Nucleus accumbens (tissue), 56 donors: ENCODE data around the gene MMAA.
"Not testable (repeated sequence)": the region's sequence is repeated elsewhere in the genome, so short reads cannot be mapped to it uniquely, and the experiment has no call there.

Experiments used
- DNase-seq, 56 donors: peaks; one replicate each; lab custom pipeline; 2025; lab: John Stamatoyannopoulos, UW

The MMAA gene

GRCh38 chr4:145625677-145626622 lies 6.8 kb downstream of the MMAA start:
- no peak for DNase-seq

DNA sequence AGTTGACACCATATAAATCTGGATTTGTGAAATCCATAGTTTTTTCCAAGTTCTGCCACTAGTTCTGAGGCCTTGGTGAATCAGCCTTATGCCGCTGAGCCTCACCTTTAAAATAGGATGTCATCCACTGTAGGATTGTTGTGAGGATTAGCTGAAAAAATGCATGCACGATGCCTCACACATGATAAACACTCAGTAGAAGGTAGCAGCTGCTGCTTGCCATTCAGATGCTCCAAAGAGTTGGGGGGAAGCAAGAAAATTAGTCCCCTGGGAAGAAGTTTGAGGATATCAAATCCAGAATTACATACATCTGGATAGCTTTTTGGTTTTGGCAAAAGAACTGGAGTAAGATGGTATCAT lies 7.4 kb downstream of the MMAA start:
- DNase-seq, result no peak

GRCh38 chr4:145635117-145635516 lies 15.9 kb downstream of the MMAA start:
- no peak for DNase-seq

GRCh38 chr4:145635630-145636029 lies 16.4 kb downstream of the MMAA start:
- no peak for DNase-seq

DNA sequence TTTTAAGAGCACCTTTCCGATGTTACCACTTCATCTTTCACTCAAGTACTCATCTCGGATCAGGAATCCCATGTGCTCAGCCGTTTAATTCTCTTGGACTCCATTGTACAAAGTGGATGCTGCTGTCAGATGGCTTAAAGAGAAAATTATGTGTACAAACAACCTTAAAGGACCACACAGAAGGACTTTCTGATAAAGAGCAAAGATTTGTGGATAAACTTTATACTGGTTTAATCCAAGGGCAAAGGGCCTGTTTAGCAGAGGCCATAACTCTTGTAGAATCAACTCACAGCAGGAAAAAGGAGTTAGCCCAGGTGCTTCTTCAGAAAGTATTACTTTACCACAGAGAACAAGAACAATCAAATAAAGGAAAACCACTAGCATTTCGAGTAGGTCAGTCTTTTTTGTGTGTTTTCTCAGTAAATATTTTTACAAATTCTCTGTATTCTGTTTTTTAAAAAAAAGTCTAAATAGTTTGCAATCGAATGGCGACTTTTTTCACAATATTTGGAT lies 20.1 kb downstream of the MMAA start:
- DNase-seq, result no peak

GRCh38 chr4:145640236-145640635 lies 21.1 kb downstream of the MMAA start:
- DNase-seq, result not testable (repeated sequence)

DNA sequence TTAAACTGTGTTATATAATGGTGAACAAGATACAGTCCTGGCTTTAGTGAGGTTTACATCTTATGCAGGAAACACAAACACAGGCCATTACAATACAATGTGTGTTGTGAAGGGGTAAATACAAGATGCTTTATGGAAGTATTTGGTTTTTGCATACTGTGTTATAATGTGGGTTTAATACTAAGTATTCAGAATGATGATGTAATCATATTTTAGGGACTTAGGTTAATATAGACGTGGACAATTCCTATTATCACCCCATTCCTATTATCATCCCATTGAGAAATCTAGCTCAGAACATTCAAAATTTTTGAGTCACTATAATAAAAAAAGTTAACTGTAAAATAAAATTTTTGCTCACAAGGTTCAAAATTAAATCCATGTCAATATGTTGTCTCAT lies 24.1 kb downstream of the MMAA start:
- no peak for DNase-seq

- no peak for DNase-seq
Measured at GRCh38 chr4:145644699-145645098, 25.5 kb downstream of the MMAA start.

- DNase-seq, result no peak
Measured at GRCh38 chr4:145656156-145656555, 37.0 kb downstream of the MMAA start.

GRCh38 chr4:145660064-145660463 lies 40.9 kb downstream of the MMAA start:
- DNase-seq, result no peak

- no peak for DNase-seq
Measured at GRCh38 chr4:145663194-145663593, 44.0 kb downstream of the MMAA start.

DNA sequence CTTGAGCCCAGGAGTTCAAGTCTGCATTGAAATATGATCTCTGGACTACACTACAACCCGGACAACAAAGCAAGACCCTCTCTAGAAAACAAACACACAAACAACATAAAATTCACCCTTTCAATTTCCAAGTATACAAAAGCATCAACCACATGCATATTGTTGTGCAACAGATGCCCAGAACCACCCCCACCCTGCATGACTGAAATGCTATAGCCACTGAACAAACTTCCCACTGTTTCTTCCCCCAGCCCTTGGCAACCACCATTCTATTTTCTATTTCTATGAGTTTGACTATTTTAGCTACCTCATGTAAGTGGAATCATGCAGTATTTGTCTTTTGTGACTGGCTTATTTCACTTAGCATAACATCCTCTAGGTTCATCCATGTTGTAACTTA lies 46.6 kb downstream of the MMAA start:
- no peak for DNase-seq

DNA sequence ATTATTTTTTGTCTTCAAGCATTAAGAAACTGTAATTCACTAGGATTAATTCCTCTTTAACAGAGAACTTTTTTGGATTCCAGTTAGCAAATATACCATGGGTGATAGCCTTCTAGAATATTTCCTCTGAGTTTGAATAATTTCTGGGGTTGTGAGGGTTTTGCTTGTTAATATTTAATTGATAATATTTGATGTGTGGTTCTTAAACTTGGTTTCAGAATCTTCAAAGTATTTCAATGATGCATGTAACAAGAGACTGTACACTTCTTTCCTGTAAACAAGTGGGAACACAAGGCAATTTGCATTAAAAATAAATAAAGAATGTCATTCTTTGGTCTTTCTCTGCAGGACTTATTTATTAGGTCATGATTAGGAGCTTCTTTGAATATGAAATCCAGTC lies 51.2 kb downstream of the MMAA start:
- no peak for DNase-seq

GRCh38 chr4:145679520-145679919 lies 60.3 kb downstream of the MMAA start:
- DNase-seq, result peak in 8 of 56 donors; percentile 2 to 42 (median 5)

- DNase-seq, result peak in 6 of 56 donors; percentile 5 to 26 (median 10)
Measured at GRCh38 chr4:145679991-145680455, 60.8 kb downstream of the MMAA start, which contains the start of gene C4orf51. Gene C4orf51 (plus strand): TSS chr4:145680146. CDS start chr4:145680204, 58 bp downstream.

GRCh38 chr4:145680902-145681301 lies 61.7 kb downstream of the MMAA start:
- DNase-seq, result peak in 1 of 56 donors; percentile 1

- DNase-seq, result no peak
Measured at GRCh38 chr4:145681518-145681917, 62.3 kb downstream of the MMAA start.

DNA sequence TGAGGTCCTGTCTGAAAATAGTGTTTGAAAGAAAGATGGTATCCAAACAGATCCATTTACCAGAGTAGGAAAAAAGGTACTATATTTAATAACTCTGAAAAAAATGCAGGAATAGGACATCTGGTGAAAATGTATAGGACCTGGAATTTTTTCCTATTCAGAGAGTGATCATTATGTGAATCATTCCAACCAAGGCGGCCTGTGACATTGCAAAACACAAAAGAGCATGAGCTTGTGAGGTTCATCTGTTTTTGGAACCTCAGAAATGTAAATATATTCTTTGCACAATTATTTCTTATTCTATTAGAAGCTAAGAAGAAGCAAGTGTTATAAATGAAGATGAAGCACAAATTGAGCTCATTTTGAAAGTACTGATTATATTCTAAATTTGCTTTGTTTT lies 62.8 kb downstream of the MMAA start:
- DNase-seq, result no peak

DNA sequence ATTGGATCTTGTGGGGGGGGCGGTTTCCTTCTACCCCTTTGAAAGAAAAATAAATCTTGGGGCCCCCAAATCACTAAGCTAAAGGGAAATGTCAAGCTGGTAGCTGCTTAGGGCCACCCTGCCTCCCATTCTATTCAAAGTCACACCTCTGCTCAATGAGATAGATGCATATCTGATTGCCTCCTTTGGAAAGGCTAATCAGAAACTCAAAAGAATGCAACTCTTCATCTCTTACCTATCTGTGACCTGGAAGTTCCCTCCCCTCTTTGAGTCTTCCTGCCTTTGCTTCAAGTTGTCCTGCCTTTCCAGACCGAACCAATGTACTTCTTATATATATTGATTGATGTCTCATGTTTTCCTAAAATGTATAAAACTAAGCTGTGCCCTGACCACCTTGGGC lies 67.8 kb downstream of the MMAA start:
- DNase-seq, result no peak

- DNase-seq, result no peak
Measured at GRCh38 chr4:145690610-145691009, 71.4 kb downstream of the MMAA start.

GRCh38 chr4:145691416-145691815 lies 72.2 kb downstream of the MMAA start:
- DNase-seq, result not testable (repeated sequence)

DNA sequence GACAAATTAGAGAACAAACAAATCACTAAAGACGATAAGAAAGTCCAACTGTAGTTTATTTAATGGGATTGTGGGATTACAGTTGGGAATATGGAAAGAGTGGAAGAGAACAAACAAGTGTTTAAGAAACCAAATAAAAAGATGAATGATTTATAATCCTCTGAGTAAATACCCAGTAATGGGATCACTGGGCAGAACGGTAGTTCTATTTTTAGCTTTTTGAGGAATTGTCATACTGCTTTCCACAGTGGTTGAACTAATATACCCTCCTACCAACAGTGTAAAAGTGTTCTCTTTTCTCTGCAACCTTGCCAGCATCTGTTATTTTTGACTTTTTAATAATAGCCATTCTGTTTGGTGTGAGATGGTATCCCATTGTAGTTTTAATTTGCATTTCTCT lies 75.7 kb downstream of the MMAA start:
- no peak for DNase-seq
